Measurements from ENCODE around the gene CD109.

CD109 gene

GRCh38 chr6:73733791-73734190 is 37.8 kb downstream of the CD109 start:
- no peak for DNase-seq (ENCODE audit: extremely low read depth, low read depth)
- no peak for TF ChIP-seq CTCF (IDR thresholded peaks at IDR 0.05; ENCODE audit: low read depth, low read length)

- no peak for TF ChIP-seq CTCF (IDR thresholded peaks at IDR 0.05; ENCODE audit: low read depth, low read length)
- DNase-seq (ENCODE audit: extremely low read depth, low read depth), result no peak
Measured at GRCh38 chr6:73734832-73735453, 38.9 kb downstream of the CD109 start.

GRCh38 chr6:73738367-73739028 is 42.5 kb downstream of the CD109 start:
- no peak for DNase-seq (ENCODE audit: extremely low read depth, low read depth)
- TF ChIP-seq CTCF (IDR thresholded peaks at IDR 0.05; ENCODE audit: low read depth, low read length), result no peak

GRCh38 chr6:73739096-73739495 is 43.1 kb downstream of the CD109 start:
- DNase-seq (ENCODE audit: extremely low read depth, low read depth), result peak; percentile 38
- peak; percentile 66 for TF ChIP-seq CTCF (IDR thresholded peaks at IDR 0.05; ENCODE audit: low read depth, low read length)

- TF ChIP-seq CTCF (IDR thresholded peaks at IDR 0.05; ENCODE audit: low read depth, low read length), result no peak
- no peak for DNase-seq (ENCODE audit: extremely low read depth, low read depth)
Measured at GRCh38 chr6:73742433-73742832, 46.4 kb downstream of the CD109 start.

- TF ChIP-seq CTCF (IDR thresholded peaks at IDR 0.05; ENCODE audit: low read depth, low read length), result no peak
- DNase-seq (ENCODE audit: extremely low read depth, low read depth), result no peak
Measured at GRCh38 chr6:73743081-73743480, 47.1 kb downstream of the CD109 start.

GRCh38 chr6:73743556-73743955 is 47.6 kb downstream of the CD109 start:
- DNase-seq (ENCODE audit: extremely low read depth, low read depth), result no peak
- no peak for TF ChIP-seq CTCF (IDR thresholded peaks at IDR 0.05; ENCODE audit: low read depth, low read length)

Measured in AG09319 (cell line).